Measurements from ENCODE around the gene ITPR3. TPM values are rescaled to one million over a fixed set of nuclear protein-coding genes. Genes with fewer than 3 reads are reported as not detected.
A peak's percentile ranks its signal among the peaks of the same experiment; 100 is the strongest.

Gene ITPR3
- polyA plus RNA-seq, 1 of the 3 experiments (the other 2 are of a cell fraction): 8.1 TPM

- POLR2A ChIA-PET: no interaction called here
- Histone ChIP-seq H3K27me3 (ENCODE audit: insufficient read depth) (no peaks in the 10 kb centered on the region), H3K27ac (ENCODE audit: low read depth in 2 of 2, low read length in 1 of 2) (no peak overlapping the region), H3K9me2 (no peaks in the 10 kb centered on the region), H3K4me3 (ENCODE audit: low read depth in 2 of 2, low read length in 1 of 2) (no peak overlapping the region), H3K9ac (no peak overlapping the region), H3K79me2 (ENCODE audit: insufficient read depth) (no peaks in the 10 kb centered on the region), H2AFZ (ENCODE audit: low read depth) (no peak overlapping the region), H4K20me1 (ENCODE audit: insufficient read depth) (no peaks in the 10 kb centered on the region), H3K4me2 (no peak overlapping the region), H3K4me1 (ENCODE audit: control insufficient read depth in 1 of 2, insufficient read depth in 2 of 2, low read depth in 1 of 2, low read length in 1 of 2) (peaks cover 0 to 6% of the 10 kb centered on the region in 2 experiments; a peak in 1 of 4 replicates), H3K9me3 (no peaks in the 10 kb centered on the region), H3K36me3 (replicated peaks in 1 of 2; ENCODE audit: control insufficient read depth in 1 of 2, insufficient read depth in 2 of 2, low read length in 1 of 2) (no peaks in the 10 kb centered on the region), H3F3A (replicated peaks; ENCODE audit: insufficient read depth) (peaks cover 4% of the 10 kb centered on the region)
- DNase-seq: no peak
- CTCF ChIA-PET: interaction anchor here (1.5 to 2.0 kb wide), 2 partner anchors 9 to 15 kb away, joined by 5 to 6 read pairs; no protein-coding TSS in a partner anchor
- no peak for TF ChIP-seq YY1 (IDR thresholded peaks at IDR 0.05; ENCODE audit: low read depth)
- no peak for TF ChIP-seq PBX3 (IDR thresholded peaks at IDR 0.05)
- TF ChIP-seq RAD21 (IDR thresholded peaks at IDR 0.05; ENCODE audit: low read length): no peak
- no peak for TF ChIP-seq USF1 (IDR thresholded peaks at IDR 0.05; ENCODE audit: borderline replicate concordance, low read depth)
- no peak for TF ChIP-seq POLR2AphosphoS5 (IDR thresholded peaks at IDR 0.05; ENCODE audit: low read depth, low read length)
- no peak for TF ChIP-seq NFIC (IDR thresholded peaks at IDR 0.05; ENCODE audit: borderline replicate concordance)
- TF ChIP-seq CHD2 (IDR thresholded peaks at IDR 0.05; ENCODE audit: low read length, partially characterized antibody): no peak
- WGBS (ENCODE audit: low lambda C conversion rate): 88% methylated on average over 4 of the region's 4 CpGs
Measured at GRCh38 chr6:33616913-33617312, 4.2 kb upstream of the ITPR3 start.

DNA sequence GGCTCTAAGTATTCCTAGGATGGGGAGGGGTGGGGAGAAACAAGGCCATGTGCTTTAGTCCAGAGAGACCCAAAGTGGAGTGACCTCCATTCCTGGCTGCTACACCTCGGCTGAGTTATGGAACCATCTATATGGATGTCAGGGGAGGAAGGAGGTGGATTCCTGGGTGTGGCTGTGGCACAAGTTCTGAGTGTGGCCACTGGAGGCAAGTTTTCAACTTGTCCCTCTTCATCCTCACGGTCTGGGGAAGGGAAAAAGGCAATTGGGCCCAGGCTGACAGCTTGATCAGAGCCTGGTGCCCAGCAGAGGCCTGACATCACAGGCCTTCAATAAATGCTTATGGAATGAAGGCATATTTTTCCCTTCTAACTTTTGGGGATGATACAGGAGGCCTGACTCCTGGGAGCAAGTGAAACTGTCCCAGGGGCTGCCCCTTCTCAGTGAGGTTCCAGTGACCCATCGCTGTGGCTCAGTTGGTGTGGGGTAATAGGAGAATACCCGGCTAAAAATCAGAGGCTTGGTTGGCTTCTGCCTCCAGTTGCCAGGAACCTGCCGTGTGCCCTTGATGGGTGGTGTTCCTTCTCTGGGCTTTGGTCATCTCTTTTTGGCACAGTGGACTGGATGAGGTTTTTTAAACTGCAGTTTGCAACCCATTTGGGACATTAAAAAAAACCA is 1.8 kb upstream of the ITPR3 start:
- ChIA-PET CTCF (interaction anchor here (1.2 to 3.3 kb wide), 4 partner anchors 11 to 82 kb away, joined by 3 to 17 read pairs (median 4); no protein-coding TSS in a partner anchor), POLR2A (interaction anchor here (1.2 kb wide), 1 partner anchor 13 kb away, joined by 3 read pairs; no protein-coding TSS in a partner anchor)
- TF ChIP-seq CTCF (IDR thresholded peaks at IDR 0.05): no peak
- TF ChIP-seq TAF1 (IDR thresholded peaks at IDR 0.05; ENCODE audit: borderline replicate concordance, low read depth, low read length): no peak
- no peak for TF ChIP-seq EP300 (IDR thresholded peaks at IDR 0.05; ENCODE audit: borderline replicate concordance in 1 of 2, low read depth in 1 of 2, low read length in 1 of 2)
- TF ChIP-seq RAD21 (IDR thresholded peaks at IDR 0.05; ENCODE audit: low read length): no peak
- no peak for TF ChIP-seq JUND (IDR thresholded peaks at IDR 0.05)
- TF ChIP-seq MXI1 (IDR thresholded peaks at IDR 0.05; ENCODE audit: low read depth, low read length): no peak
- TF ChIP-seq REST (IDR thresholded peaks at IDR 0.05; ENCODE audit: low read depth, low read length): no peak
- no peak for TF ChIP-seq RXRA (IDR thresholded peaks at IDR 0.05; ENCODE audit: borderline replicate concordance, low read depth)
- no peak overlapping the region for H2AFZ ChIP-seq (ENCODE audit: low read depth)
- H3K9me2 ChIP-seq: no peaks in the 10 kb centered on the region
- peak overlapping the region; percentile 90; the same call in 1 of the 2 replicates for H3K4me2 ChIP-seq
- peaks cover 6% of the 10 kb centered on the region for H3F3A ChIP-seq (replicated peaks; ENCODE audit: insufficient read depth)
- H3K27me3 ChIP-seq (ENCODE audit: insufficient read depth): no peaks in the 10 kb centered on the region
- H4K20me1 ChIP-seq (ENCODE audit: insufficient read depth): no peaks in the 10 kb centered on the region
- H3K4me3 ChIP-seq (ENCODE audit: low read depth in 2 of 2, low read length in 1 of 2): no peak overlapping the region
- H3K4me1 ChIP-seq (ENCODE audit: control insufficient read depth in 1 of 2, insufficient read depth in 2 of 2, low read depth in 1 of 2, low read length in 1 of 2): peaks cover 0 to 19% of the 10 kb centered on the region in 2 experiments; a peak in 1 of 4 replicates
- no peaks in the 10 kb centered on the region for H3K9me3 ChIP-seq
- no peaks in the 10 kb centered on the region for H3K36me3 ChIP-seq (replicated peaks in 1 of 2; ENCODE audit: control insufficient read depth in 1 of 2, insufficient read depth in 2 of 2, low read length in 1 of 2)
- no peak overlapping the region for H3K9ac ChIP-seq
- no peak for DNase-seq
- H3K27ac ChIP-seq (ENCODE audit: low read depth in 2 of 2, low read length in 1 of 2): no peak overlapping the region
- no peaks in the 10 kb centered on the region for H3K79me2 ChIP-seq (ENCODE audit: insufficient read depth)
- WGBS (ENCODE audit: low lambda C conversion rate): 71% methylated on average over 4 of the region's 5 CpGs
